Measurements from ENCODE around the gene STX4. TPM values are rescaled to one million over a fixed set of nuclear protein-coding genes. Genes with fewer than 3 reads are reported as not detected.

STX4 gene
- total and polyA plus RNA-seq, 9 of the 15 experiments (the other 6 are each of a cell fraction or from before 2014, with no cell fraction given), result 3.2 to 48.0 (median 21.5) TPM

DNA sequence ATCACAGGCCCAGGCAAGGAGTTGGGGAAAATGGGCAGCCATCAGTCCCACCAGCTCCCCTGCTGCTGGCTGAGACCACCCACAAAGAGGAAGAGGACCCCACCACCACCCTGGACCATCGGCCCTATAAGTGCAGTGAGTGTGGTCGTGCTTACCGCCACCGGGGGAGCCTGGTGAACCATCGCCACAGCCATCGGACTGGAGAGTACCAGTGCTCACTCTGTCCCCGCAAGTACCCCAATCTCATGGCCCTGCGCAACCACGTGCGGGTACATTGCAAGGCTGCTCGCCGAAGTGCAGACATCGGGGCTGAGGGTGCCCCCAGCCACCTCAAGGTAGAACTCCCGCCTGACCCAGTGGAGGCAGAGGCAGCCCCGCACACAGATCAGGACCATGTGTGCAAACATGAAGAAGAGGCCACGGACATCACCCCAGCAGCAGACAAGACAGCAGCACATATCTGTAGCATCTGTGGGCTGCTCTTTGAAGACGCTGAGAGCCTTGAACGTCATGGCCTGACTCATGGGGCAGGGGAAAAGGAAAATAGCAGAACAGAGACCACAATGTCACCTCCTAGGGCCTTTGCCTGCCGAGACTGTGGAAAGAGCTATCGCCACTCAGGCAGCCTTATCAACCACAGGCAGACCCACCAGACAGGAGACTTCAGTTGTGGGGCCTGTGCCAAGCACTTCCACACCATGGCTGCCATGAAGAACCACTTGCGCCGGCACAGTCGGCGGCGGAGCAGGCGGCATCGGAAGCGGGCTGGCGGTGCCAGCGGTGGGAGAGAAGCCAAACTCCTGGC is 44.4 kb downstream of the STX4 start:
- peak overlapping the region in 1 of 2 experiments; percentile 62; a peak in 2 of 4 replicates for H3K9ac ChIP-seq (ENCODE audit: insufficient read depth in 1 of 2, low read depth in 2 of 2, low read length in 2 of 2)
- no TSS peak for BruUV-seq (replicated peaks)
- TF ChIP-seq ZNF766 (CRISPR knock-in tag; conservative IDR thresholded peaks at IDR 0.05) (no peak), FOSL1 (tag; conservative IDR thresholded peaks at IDR 0.05) (0 out of 2 replicates have a peak, but pooled peaks have one; percentile 13), ZNF79 (CRISPR knock-in tag; IDR thresholded peaks at IDR 0.05; ENCODE audit: low read depth) (no peak), RBFOX2 (IDR thresholded peaks at IDR 0.05; ENCODE audit: low read depth, low read length) (peak; percentile 48; the same call in 1 of the 2 replicates), TAF7 (tag; IDR thresholded peaks at IDR 0.05) (no peak), MAFF (IDR thresholded peaks at IDR 0.05; ENCODE audit: low read length) (no peak)
- TF ChIP-seq, protein P1, sequence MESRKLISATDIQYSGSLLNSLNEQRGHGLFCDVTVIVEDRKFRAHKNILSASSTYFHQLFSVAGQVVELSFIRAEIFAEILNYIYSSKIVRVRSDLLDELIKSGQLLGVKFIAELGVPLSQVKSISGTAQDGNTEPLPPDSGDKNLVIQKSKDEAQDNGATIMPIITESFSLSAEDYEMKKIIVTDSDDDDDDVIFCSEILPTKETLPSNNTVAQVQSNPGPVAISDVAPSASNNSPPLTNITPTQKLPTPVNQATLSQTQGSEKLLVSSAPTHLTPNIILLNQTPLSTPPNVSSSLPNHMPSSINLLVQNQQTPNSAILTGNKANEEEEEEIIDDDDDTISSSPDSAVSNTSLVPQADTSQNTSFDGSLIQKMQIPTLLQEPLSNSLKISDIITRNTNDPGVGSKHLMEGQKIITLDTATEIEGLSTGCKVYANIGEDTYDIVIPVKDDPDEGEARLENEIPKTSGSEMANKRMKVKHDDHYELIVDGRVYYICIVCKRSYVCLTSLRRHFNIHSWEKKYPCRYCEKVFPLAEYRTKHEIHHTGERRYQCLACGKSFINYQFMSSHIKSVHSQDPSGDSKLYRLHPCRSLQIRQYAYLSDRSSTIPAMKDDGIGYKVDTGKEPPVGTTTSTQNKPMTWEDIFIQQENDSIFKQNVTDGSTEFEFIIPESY (CRISPR knock-in tag; IDR thresholded peaks at IDR 0.05), result 0 out of 2 replicates have a peak, but pooled peaks have one; percentile 16
- 85% methylated on average over 22 of the region's 30 CpGs for WGBS (ENCODE audit: insufficient coverage, low coverage, missing lambda C conversion rate)
- no peaks in the 10 kb centered on the region for H3K27me3 ChIP-seq (ENCODE audit: control insufficient read depth in 2 of 2, insufficient read depth in 2 of 2, low read length in 2 of 2)
- no peak overlapping the region for H3K4me2 ChIP-seq (ENCODE audit: insufficient read depth, low read length)
- H3K9me3 ChIP-seq (replicated peaks; ENCODE audit: control insufficient read depth, insufficient read depth, low read depth, low read length), result no peaks in the 10 kb centered on the region
- H3K4me1 ChIP-seq (replicated peaks in 1 of 2; ENCODE audit: control insufficient read depth in 2 of 2, insufficient read depth in 2 of 2, low read length in 2 of 2), result peaks cover 4 to 64% of the 10 kb centered on the region in 2 experiments; a peak in 3 of 5 replicates
- H3K79me2 ChIP-seq (ENCODE audit: control insufficient read depth, insufficient read depth, low read length), result peaks cover 47% of the 10 kb centered on the region
- ATAC-seq, result no peak
- intact Hi-C loops (cut with micrococcal nuclease) (no loop called here), in situ Hi-C loops (cut with MboI) (no loop called here)
- peaks cover 5% of the 10 kb centered on the region; the same call in 1 of the 2 replicates for H4K20me1 ChIP-seq (replicated peaks; ENCODE audit: control insufficient read depth, insufficient read depth, low read length)
- ChIA-PET POLR2A (interaction anchor here (0.6 to 1.8 kb wide), 4 partner anchors 9 to 102 kb away, joined by 3 to 6 read pairs (median 4); partner anchors contain the start of gene FUS), CTCF (ENCODE audit: low intra/inter-chr PET ratio) (no interaction called here)
- H3K9me1 ChIP-seq (ENCODE audit: control insufficient read depth, insufficient read depth, low read length), result no peaks in the 10 kb centered on the region
- H3K36me3 ChIP-seq (ENCODE audit: control insufficient read depth, insufficient read depth, low read length), result peaks cover 69% of the 10 kb centered on the region
- no peak overlapping the region for H2AFZ ChIP-seq (ENCODE audit: low read depth, low read length)
- no peak for FAIRE-seq
- no peak overlapping the region for H3K27ac ChIP-seq (ENCODE audit: extremely low read depth, low read depth, low read length)
- no peak overlapping the region for H3K4me3 ChIP-seq
- DNase-seq (ENCODE audit: extremely low read depth in 1 of 4, low spot score in 3 of 4), result no peak

Measured in K562 (cell line).